ENCODE data around the gene OGFOD3.

The OGFOD3 gene

DNA sequence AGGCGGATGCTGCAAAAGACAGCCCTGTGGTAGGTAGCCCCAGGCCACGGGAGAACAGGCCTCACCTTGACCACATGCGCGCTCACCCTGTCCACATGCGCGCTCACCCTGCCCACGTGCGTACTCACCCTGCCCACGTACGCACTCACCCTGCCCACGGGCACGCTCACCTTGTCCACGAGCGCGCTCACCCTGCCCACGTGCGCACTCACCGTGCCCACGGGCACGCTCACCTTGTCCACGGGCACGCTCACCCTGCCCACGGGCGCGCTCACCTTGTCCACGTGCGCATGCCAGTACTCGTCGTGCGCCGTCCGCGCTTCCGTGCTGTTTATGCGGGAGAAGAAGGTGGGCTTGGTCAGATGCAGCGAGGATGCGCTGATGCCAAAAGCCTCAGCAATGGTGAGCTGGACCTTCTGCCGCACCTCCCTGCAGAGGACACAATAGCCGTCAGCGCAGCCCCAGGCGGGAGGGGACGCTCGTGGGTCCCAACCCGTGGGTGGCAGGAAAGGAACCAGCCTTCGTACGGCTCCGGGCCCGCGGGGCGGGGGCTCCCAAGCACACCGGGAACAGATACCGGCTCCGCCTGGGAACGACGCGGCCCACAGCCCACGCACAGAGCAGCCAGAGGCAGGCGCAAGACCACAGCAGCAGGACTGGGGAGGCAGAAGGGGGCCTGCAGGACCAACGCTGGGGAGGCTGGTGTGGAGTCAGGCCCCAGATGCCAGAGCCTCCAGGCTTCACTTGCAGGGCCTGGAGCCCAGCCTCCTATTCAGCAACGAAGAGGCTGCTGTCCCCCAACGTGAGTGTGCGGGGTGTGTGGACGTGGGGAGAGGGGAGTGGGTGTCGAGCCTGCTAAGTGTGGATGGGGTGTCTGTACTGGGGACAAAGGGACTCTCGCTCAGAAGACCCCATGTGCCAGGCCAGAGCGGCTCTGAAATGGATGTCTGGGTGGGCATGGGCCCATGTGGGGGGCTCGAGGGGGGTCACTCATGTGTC is 14.4 kb downstream of the OGFOD3 start:
- no peak for DNase-seq

DNA sequence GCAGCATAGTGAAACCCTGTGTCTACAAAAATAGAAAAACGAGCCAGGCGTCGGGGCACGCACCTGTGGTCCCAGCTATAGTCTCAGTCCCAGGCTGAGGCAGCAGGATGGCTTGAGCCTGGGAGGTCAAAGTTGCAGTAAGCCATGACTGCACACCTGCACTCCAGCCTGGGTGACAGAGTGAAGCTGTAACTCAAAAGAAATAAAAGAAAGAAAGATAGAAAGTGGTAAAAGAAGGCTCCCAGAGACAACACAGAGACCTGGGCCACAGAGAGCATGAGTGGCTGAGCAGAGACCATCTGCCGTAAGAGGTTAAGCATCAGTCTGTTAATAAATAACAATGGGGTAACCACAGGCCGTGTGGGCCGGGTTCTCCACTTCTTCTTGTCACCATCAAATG is 15.5 kb downstream of the OGFOD3 start:
- DNase-seq = no peak

DNA sequence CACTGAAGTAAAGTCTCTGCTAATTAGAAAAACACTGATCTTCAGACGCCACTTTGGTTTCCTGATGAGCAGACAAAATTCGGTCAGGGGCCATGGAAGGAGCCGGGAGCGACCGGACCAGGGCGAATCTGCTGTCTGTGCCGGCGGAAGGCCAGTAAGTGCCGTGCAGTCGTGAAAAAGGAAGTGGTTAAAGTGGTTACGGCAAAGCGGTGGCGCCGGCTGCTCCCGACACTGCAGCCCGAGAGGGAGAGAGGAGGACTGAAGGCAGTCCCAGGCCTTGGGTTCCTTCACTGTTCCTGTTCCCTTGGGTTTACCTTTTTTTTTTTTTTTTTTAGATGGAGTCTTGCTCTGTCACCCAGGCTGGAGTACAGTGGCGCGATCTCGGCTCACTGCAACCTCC is 17.6 kb downstream of the OGFOD3 start:
- peak; percentile 66 to 72 for DNase-seq

DNA sequence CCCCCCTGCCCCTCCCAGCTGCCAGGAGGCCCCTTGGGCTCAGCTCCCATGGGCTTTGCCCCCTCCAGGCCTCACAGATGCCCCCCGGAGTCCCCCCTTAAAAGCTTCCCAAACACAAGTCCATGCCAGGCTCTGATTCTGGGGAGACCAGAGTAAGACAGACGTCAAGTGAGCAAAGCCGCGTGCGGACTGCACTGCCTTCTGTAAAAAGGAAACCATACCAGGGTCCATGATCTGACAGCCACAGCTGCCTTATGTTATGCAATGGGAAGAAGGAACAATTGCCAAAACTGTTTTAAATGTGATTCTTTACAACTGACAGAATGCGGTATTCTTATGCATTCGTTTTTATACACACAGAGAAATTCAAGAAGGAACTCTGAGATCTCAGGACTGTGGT is 18.2 kb downstream of the OGFOD3 start:
- no peak for DNase-seq

DNA sequence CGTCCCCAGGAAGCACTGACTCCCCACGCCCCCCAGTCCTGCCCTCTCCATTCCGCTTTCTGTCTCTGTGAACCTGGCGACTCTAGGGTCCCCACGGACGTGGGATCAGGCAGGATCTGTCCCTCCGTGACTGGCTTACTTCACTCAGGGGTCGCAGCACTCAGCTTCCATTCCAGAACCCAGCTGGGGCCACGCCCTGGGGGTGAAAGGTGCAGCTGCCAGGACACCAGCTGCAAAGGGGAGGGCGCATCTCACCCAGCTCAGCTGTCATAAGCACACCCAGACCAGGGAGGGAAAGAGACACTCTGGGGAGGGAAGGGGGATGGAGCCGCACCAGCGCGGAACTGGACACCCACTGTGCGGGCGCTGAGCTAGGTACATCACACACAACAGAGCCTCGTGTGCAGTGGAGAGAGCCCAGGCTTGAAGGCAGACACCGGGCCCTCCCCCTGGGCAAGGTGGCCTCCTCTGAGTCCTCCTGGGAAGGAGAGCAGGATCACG is 18.7 kb downstream of the OGFOD3 start:
- DNase-seq = no peak

DNA sequence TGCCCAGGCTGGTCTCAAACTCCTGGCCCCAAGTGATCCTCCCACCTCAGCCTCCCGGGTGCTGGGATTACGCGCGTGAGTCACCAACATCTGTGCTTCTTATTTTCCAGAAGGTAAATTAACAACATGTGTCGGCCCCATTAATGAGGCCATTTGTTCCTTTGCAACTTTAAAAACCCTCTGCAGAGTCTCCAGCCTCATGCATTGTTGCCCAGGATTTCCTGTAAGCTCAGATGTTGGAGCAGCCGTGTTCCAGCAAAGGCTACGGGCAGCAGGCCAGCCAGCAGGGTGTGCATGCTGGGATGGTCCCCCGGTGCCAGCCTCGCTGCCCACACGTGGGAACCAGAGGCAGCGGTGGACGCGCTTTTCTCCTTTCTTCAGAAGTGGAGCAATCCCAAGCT is 19.3 kb downstream of the OGFOD3 start:
- no peak for DNase-seq

DNA sequence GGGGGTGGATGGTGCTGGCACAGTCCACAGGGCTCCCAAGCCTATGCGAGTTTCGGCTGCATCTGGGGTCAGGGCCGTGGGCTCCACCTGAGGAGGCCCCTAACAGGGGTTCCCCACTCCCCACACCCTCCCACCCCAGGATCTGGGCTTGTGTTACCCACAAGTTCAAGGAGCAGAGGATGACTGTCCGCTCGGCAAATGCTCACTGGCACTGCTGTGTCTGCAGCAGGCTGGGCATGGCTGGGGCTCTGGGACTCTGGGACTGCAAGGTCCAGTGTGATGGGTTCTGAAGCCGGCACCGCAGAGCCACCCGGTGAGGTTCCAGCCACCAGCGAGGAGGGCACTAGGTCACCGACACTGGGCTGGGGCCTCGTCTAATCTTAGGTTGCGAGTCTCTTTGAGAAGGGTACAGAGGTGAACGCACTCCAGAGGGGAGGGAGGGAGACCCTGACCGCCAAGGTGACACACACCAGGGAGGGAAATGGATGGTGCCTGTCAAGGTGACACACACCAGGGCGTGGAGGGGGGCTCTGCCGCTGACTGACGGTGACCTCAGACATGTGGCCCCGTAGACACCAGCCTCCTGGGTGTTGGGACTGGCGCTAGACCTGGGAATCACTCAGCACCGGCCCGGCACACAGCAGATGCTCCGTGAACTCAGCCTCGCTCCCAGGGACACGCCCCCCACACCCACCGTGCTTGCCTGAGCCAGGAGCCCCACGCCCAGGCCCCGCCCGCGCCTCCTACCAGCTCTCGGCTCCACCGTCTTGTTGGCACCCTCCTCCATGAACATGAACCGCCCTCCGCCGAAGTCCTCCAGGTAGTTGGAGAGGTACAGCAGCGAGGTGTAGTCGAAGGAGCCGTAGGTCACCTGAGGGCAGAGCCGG is 20.7 kb downstream of the OGFOD3 start:
- DNase-seq = no peak

DNA sequence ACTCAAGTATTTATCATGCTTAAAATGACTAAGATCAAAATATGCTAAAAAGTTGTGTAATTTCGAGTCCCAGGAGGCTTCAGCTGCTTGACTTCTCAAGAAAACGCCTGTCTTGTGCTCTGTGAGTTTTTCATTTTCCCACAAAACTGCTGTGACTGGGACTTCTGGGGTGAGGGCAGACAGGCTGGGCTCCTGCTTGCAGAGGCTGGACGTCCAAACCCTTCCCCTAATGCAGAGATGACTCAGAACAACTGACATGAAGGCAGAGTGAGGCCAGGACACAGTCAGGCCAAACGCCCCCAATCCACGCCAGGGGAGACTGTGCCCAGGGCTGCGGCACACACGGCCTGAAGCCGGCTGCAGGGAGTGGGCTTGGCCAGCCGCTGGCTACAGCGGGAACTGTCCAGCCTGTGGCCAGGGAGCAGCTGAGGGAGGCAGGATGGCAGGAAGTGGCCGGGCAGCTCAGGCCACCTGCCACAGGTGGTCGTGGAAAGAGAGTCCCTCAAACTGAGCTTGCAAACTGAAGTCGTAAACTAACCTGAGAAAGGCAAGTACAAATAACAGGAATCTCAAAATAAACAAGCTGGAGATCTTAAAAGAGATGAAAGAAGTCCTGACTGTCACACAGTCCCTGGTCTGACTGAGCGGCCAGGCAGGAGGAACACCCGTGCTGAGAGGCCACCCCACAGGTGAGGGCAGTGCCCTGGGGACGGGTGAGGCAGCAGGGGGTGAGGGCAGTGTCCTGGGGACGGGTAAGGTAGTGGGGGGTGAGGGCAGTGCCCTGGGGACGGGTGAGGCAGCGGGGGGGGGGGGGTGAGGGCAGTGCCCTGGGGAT is 21.6 kb downstream of the OGFOD3 start:
- DNase-seq = no peak

DNA sequence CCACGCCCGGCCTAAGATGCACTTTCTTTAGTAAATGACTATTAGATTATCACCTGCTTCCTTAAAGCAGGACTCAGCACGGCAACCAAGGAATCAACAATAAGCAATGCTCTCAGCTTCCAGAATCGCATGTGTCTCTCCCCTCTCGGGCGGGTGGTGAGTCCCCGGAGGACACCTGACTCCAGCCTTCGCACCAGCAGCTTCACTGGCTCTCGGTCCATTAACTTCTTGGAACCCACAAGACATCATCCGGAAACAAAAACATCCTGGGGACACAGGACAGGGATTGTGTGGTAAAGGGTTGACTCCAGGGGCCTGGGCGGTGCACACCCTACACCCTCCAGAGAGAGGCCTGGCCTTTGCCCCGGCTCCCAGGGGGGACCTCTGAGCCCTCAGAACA is 24.1 kb downstream of the OGFOD3 start:
- no peak for DNase-seq

DNA sequence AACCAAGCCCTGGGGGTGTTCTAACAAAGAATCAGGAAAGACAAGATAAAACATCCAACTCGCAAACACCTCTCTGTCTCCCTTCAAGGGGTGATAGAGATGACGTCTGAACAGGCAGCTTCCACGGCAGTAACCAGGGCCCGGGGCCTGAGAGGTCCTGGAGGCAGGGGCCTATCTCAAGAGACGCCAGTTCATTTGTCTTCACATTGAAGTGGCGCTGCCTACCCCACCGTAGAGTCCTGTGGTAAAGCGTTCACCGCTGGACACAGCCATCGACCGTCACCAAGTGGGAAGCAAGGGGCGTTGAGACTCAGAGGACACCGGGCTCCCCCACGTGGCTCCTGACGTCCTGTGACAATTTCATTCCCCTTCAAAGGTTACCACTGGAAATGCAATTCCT is 25.4 kb downstream of the OGFOD3 start:
- no peak for DNase-seq

DNA sequence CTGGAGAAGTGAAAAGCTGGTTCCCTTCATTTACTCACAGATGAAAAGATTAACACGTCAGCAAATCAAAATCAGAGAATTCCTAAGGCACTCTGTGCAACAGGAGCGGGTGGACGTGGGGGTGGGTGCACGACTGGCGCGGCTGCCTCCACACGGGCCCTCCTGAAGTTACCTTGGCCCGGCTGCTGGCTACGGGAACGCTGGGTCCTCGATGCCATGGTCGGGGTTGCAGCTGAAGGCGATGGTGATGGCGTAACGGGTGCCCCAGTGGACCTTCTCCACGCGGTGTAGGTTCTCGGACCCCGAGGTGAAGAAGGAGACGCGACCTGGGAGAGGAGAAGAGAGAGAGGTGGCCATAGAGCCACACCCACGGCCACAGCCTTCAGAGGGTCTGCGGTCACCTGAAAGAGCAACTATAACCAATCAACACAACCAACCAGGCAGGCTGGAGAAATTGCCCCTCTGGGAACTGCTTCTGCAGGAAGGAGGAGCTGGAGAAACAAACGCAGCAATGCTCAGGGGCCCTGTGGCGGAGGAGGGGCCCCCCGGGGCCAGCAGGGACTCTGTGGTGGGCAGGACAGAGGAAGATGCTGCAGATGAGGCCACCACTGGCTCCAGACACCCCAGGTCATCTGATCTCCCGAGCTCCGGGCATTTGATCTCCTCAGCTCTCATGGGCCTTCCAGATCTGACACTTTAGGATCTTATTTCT is 26.0 kb downstream of the OGFOD3 start:
- DNase-seq = no peak

DNA sequence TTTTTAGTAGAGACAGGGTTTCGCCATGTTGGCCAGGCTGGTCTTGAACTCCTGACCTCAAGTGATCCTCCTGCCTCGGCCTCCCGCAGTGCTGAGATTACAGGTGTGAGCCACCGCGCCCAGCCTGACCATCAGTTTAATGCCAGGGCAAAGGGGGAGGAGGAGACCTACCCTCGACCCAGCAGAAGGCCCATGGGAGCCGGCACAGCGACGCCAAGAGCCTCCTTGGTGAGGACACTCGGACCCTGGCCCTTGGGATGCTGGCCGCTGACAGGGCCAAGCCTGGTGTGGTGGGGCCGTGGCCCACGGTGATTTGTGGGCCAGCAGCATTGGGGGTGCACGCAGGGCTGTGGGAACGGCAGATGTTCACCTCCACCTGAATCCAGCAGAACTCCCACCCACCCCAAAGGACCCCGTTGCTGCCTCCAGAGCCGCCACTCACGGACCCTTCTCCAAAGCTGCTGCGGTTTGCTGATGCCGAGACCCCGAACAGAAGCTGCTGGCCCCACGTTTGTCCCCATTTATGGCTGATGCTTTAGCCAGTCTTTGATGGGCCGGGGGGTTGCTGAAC is 26.8 kb downstream of the OGFOD3 start:
- no peak for DNase-seq

DNA sequence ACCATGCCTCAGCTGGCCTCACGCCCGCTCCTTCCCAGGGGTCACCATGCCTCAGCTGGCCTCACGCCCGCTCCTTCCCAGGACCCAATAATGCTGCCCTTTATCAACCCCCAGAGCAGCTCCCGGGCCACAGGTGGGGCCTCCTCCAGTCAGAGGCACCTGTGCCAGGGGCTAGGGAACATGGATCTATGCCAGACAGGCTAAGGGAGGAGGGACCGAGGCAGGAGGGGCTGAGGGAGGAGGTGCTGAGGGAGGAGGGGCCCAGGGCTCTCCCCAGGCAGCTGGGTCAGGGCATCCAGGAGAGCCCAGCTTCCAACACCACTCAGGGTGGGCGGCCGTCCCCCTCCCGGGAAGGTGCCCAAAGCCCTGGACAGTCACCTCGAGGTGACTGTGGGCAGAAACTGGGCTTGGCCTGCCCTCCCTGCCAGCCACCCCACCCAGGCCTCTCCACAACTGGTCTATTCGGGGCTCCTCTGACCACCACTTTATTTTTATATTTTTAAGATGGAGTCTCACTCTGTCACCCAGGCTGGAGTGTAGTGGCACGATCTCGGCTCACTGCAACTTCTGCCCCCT is 27.4 kb downstream of the OGFOD3 start:
- no peak for DNase-seq

DNA sequence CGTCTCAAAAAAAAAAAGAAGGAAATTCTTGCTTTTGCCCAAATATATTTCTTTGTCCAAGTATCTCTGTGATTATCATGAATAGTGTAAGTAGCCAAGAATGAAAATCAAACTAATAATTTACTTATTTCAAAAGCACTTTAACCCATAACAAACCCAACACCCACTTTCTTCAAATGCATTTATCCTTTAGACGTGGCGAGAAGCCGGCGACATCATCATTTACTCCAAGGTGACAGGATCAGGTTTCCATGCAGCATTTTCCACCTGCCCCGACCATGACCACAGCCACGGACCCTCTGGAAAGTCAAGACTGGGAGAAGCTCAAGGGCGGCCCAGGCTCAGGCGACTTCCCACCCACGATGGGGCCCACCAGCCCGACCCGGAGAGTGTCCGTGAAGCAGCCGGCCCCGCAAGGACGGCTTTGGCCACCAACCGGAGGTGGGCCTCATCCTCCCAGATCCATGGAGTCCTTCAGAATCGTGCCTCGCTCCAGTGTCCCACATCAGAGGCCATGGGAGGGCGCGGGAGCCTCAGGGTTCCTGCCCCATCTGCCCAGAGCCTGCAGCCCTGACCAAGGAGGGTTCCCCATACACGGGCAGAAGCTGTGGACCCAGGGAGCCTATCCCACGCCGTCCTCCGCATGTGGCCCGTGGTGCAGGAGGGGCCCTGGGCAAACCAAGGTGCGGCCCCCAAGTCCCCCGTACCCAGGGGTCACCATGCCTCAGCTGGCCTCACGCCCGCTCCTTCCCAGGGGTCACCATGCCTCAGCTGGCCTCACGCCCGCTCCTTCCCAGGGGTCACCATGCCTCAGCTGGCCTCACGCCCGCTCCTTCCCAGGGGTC is 28.1 kb downstream of the OGFOD3 start:
- no peak for DNase-seq

DNA sequence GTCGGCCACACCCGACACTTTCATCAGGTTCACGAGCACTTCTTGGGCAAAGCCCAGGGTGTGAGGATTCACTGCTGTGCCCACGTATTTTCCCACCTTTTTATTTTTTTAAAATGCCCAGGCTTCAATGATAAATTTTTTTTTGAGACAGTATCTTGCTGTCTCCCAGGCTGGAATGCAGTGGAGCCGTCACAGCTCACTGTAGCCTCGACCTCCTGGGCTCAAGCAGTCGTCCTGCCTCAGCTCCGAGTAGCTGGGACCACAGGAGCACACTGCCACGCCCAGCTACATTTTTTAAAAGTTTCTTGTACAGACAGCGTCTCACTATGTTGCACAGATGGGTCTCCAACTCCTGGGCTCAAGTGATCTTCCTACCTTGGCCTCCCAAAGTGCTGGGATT is 29.0 kb downstream of the OGFOD3 start:
- no peak for DNase-seq

DNA sequence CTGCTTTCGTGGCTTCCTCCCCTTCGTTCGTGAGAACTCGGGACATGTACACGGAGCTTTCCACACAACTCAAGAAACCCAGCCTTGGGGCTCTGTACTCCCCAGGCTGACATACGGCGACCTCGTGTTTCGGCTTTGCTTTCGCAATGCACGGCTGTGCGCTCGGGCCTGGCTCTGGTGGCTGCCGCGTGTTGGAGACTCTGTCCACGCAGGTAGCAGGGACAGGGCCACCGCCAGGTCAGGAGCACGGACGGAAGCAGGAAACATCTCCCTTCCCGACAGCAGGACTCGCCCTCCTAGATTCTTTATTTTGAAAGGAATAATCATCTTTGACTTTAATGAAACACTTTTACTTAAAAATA is 29.5 kb downstream of the OGFOD3 start:
- DNase-seq = no peak

DNA sequence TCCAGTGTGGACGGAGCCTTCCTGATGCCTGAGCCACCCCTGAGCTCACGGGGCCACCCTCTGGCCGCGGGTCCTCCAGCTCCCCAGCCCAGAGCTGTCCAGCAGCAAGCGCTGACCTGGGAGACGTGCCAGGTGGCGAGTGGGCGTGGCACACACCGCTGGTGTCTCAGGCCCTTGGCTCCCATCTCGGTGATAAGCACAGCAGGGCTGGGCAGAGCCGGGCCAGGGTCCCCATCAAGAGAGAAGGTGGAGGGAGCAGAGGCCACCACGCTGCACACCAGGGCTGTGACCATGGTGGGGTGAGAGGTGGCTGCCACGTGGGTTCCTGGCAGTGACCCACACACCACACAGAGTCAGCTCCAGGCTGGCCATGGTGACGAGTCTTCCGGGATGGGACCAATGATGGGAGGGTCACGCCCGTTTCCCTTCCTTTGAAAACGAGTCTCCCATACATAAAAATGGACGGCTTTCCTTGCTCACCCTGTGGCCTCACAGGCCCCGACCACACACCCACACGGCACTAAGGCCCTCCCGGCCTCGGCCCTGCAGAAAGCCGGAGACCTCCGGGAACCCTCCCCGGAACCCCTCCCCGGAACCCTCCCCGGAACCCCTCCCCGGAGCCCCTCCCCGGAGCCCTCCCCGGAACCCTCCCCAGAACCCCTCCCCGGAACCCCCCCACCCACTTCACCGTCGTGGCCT is 30.0 kb downstream of the OGFOD3 start:
- DNase-seq = no peak

DNA sequence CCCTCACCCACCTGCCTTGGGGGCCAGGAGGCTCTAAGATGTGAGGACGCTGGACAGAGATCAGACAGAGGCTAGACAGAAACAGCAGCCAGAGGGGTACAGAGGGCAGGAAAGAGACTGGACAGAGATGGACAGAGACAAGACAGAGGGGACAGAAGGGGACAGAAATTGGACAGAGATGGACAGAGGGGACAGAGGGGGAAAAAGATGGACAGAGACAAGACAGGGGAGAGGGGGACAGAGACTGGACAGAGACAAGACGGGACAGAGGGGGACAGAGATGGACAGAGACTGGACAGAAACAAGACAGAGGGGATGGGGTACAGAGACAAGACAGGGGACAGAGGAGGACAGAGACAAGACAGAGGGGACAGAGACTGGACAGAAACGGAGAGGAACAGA is 30.7 kb downstream of the OGFOD3 start:
- DNase-seq = no peak

DNA sequence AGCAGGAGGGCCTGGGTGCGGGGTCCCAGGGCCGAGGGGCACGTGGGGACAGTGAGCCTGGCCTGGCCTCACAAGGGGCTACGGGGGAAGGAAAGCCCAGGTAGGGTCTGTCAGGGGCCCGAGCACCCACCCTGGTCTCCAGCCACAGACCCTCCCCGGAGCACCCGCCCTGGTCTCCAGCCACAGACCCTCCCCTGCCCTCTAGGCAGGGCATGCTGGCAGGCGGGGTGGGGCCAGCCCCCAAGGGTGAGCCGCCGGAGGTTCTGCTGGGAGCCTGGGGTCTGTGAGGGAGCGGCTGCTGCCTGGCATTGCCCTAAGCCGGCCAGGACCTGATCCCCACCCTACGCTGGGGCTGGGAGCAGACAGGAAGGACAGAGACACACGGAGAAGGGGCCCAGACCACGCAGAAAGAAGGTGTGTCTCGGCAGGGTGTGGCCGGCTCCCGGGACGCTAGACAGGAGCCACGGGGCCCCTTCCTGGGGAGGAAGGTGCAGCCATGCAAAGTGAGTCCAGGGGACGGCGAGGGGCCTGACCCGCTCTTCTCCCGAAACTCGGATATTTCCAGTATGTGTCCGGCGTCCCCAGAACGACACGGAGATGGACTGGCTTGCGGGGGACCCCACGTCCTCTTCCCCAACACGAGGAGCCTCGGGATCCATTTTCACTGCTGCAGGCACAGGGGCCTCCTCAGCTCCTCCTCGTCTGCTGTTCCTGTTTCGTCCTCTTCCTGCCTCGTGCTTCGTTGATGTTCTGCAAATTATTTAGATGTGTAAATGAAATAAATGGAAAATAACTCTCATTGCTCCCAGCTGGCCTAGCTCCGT is 31.3 kb downstream of the OGFOD3 start:
- no peak for DNase-seq
